GM12892 (cell line): ENCODE measurements around the gene RALGPS1.

Experiments
- POLR2A ChIP-seq: IDR thresholded peaks from 2 replicates; pipeline ENCODE4 v1.6.1; 2011; ENCODE audit warnings: low read depth, low read length, control low read depth
- POLR2AphosphoS5 ChIP-seq: IDR thresholded peaks from 2 replicates; pipeline ENCODE4 v1.6.1; 2011; ENCODE audit warnings: low read depth, low read length, control low read depth
- TAF1 ChIP-seq: IDR thresholded peaks from 2 replicates; pipeline ENCODE4 v1.6.1; 2011; ENCODE audit warnings: low read depth, mild to moderate bottlenecking, control low read depth, low read length, borderline replicate concordance

GRCh38 chr9:127197861-127198430 is 283.4 kb downstream of the RALGPS1 start:
- TF ChIP-seq POLR2AphosphoS5, result no peak
- no peak for TF ChIP-seq POLR2A
- TF ChIP-seq TAF1, result no peak
